COLO668 (cell line): Measurements from ENCODE around the gene ZNF846.
"Not testable (repeated sequence)": the region's sequence is repeated elsewhere in the genome, so short reads cannot be mapped to it uniquely, and the experiment has no call there.

Experiments
- DNase-seq: peaks from one replicate; lab custom pipeline; 2025; ENCODE audit not compliant: unreplicated experiment; lab: John Stamatoyannopoulos, UW

ZNF846 gene

GRCh38 chr19:9768175-9769112 lies at the start of gene ZNF846:
TSS of gene ZNF846 (minus strand) at chr19:9768738. CDS start at chr19:9764950, 3,788 bp downstream.
- DNase-seq = peak; percentile 96

DNA sequence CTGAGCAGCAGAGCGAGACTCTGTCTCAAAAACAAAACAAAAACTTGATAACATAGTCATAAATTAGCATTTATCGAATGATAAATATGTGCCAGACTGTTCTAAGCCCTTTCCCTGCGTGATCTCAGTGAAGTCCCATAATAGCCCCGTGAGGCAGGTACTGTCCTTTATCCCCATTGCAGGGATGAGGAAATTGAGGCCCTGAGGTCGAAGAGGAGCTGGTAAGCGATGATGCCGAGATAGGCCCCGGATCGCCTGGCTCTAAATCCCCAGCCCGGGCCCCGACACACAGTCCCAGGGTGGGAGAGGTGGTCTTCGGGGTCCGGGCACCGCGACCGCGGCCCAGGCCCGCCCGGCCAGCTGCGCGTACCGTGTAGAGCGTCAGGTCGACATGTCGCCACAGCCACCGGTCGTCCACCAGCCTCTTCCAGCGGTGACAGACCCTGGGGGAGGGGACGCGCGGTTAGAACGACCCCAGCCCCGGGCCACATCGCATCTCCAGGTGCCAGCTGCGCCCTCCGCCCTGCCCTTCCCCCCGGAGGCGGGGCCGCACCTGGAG lies 49.7 kb upstream of the ZNF846 start:
- DNase-seq = no peak

- no peak for DNase-seq
These were observed 42.6 kb upstream of the ZNF846 start for GRCh38 chr19:9811139-9811538.

GRCh38 chr19:9808855-9809824 lies 40.6 kb upstream of the ZNF846 start:
- no peak for DNase-seq

GRCh38 chr19:9806803-9807202 lies 38.3 kb upstream of the ZNF846 start:
- DNase-seq = no peak

GRCh38 chr19:9801976-9802375 lies 33.4 kb upstream of the ZNF846 start:
- no peak for DNase-seq

DNA sequence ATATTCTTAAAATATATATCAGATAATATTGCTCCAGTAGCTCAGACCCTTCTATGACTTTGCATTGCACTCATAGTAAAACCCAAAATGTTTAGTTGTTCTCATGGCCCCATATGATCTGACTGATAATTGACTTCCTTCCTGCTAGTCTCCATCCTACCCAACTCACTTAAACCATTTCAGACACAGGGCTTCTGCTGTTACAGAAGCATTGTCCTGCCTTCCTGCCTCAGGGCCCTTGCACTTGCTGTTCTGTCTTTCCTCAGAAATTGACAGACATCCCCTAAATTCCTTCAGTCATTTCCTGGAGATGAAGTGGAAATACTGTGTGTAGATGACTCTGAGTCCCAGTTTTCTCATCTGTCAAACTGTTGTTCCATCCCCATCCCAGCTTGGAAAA lies 30.6 kb upstream of the ZNF846 start:
- no peak for DNase-seq

GRCh38 chr19:9797871-9798270 lies 29.3 kb upstream of the ZNF846 start:
- no peak for DNase-seq

DNA sequence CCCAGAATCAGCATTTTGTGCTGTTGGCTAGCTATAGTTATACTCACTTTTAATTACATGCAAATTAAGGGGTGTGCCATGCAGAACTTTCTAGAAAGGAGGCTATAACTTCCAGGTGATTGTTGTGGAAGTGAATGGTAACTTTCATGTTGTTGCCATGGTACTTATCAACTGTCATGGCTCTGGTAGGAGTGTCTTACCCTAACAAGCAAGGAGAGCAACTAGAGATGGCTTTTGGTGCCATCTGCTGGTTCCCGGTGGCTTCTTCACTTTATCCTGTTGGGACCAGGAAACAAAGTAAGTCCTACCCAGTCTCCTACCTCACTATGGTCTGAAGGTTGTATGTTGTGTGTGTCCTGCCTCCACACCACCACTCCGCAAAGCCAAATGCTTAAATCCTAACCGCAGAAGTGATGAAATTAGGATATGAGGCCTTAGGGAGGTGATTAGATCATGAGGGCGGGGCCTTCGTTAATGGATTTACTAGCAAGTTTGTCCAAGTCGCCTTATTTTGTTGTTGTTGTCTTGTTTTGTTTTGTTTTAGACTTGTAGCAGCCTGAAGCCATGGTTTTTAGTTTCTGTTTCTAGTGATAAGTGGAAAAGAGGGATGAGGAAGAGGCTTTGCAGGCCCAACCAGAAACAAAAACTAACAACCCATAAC lies 27.7 kb upstream of the ZNF846 start:
- peak; percentile 76 for DNase-seq

DNA sequence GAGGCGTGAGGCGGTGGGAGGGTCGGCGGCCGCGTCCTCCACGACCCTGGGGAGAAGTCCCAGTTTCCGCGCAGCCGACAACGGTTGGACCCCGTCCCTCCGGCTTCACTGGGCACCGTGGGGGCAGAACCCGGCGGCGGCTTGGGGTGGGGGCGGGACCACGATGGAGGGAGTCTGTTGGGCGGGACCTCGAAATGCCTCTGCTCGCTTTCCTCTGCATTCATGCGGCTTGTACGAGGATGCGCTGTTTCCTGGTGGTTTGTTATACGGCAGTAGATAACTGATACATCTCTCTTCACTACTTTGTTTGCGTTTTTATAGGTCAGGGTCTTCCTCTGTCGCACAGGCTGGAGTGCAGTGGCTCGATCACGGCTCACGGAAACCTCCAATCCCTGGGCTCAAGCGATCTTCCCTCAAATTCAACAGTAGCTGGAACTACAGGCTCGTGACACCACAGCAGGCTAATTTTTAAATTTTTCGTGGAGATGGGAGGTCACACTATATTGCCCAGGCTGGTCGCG lies 24.6 kb upstream of the ZNF846 start:
- peak; percentile 18 for DNase-seq

- DNase-seq = peak; percentile 88
These were observed 23.9 kb upstream of the ZNF846 start for GRCh38 chr19:9792206-9793070.

DNA sequence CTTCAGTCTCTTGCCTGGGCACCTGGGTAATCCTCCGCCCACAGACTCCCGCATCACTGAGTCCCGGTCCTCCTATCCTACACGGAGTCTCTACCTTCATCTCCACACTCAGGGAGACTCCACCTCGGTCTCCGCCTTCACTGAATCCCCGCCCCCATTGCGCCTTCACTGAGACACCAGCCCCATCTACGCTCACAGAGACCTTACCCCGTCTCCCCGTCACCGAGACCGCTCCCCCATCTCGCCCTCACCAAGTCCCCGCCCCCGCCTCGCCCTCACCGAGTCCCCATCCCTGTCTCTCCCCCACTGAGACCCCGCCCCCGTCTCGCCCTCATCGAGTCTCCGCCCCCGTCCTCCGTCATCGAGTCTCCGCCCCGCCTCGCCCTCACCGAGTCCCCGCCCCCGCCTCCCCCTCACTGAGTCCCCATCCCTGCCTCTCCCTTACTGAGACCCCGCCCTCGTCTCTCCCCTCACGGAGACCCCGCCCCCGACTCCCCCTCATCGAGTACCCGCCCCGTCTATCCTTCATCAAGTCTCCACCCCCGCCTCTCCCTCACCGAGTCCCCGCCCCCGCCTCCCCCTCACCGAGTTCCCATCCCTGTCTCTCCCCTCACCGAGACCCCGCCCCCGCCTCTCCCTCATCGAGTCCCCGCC lies 23.1 kb upstream of the ZNF846 start:
- DNase-seq = peak; percentile 85

- DNase-seq = not testable (repeated sequence)
These were observed 22.5 kb upstream of the ZNF846 start for GRCh38 chr19:9791073-9791367.

DNA sequence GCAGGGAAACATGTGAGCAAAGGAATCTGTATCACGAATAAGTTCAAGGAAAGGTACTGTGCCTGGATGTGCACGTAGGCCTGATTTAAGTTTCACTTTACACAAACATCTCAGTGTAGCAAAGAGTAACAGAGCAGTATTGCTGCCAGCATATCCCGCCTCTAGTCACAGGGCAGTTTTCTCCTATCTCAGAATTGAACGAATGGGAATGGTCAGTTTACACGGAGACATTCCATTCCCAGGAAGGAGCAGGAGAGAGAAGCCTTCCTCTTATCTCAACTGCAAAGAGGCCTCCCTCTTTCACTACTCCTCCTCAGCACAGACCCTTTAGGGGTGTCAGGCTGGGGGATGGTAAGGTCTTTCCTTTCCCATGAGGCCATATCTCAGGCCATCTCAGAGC lies 21.0 kb upstream of the ZNF846 start:
- DNase-seq = not testable (repeated sequence)

DNA sequence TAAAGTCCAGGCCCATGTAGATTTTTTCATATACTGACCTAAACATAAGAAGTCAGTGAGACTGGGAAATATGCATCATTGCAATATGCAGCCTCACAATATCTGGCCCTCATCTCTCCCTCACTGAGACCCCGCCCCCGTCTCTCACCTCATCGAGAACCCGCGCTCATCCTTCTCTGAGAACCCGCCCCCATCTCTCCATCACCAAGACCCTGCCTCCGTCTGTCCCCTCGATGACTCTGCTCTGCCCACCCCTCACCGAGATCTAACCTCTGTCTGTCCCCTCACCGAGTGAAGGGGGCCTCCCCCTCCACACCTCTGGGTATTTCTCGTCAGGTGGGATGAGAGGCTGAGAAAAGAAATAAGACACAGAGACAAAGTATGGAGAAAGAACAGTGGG lies 20.5 kb upstream of the ZNF846 start:
- no peak for DNase-seq

- DNase-seq = not testable (repeated sequence)
These were observed 20.1 kb upstream of the ZNF846 start for GRCh38 chr19:9788604-9789003.

DNA sequence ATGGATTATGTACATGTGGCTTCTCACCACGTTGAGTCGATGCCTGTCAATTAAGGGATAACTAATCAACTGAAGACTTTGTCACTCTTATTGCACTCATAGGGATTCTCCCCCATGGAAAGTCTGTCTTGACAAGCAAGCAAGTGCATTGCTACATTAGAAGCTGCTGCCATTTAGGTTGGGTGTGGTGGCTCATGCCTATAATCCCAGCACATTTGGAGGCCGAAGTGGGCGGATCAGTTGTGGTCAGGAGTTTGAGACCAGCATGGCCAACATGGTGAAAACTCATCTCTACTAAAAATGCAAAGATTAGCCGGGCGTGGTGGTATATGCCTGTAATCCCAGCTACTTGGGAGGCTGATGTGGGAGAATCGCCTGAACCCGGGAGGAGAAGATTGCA lies 18.3 kb upstream of the ZNF846 start:
- no peak for DNase-seq

DNA sequence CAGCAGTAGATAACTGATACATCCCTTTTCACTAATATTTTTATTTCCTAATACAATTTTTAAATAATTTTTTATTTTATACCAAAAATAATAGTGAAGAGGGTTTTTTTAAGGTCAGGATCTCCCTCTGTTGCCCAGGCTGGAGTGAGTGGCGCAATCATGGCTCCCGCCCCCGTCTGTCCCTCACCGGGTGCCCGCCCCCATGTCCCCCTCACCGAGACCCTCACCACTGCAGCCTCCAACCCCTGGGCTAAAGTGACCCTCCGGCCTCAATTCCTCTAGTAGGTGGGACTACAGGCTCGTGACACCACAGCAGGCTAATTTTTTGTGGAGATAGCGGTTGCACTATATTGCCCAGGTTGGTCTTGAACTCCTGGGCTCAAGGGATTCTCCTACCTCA lies 17.8 kb upstream of the ZNF846 start:
- no peak for DNase-seq
